Esophagus muscularis mucosa (tissue), 3 donors: ENCODE results near the gene FBXO31.
A peak's percentile ranks its signal among the peaks of the same experiment; 100 is the strongest.

Source experiments
- CTCF ChIP-seq, 3 experiments: fragments of 200-600 bp in 2 of 3; fragments of 450-650 bp in 1 of 3; sonication (generic) in 2 of 3; IDR thresholded peaks; one replicate each; pipeline ENCODE4 v1.5.1; 2017 to 2019; ENCODE audit warnings: antibody characterized with exemption in 3 of 3, mild to moderate bottlenecking in 2 of 3, moderate library complexity in 1 of 3
- POLR2AphosphoS5 ChIP-seq, 2 donors: sonication (generic); formaldehyde crosslinking; IDR thresholded peaks; one replicate each; pipeline ENCODE4 v1.6.1; 2017; ENCODE audit warnings: antibody characterized with exemption in 2 of 2

DNA sequence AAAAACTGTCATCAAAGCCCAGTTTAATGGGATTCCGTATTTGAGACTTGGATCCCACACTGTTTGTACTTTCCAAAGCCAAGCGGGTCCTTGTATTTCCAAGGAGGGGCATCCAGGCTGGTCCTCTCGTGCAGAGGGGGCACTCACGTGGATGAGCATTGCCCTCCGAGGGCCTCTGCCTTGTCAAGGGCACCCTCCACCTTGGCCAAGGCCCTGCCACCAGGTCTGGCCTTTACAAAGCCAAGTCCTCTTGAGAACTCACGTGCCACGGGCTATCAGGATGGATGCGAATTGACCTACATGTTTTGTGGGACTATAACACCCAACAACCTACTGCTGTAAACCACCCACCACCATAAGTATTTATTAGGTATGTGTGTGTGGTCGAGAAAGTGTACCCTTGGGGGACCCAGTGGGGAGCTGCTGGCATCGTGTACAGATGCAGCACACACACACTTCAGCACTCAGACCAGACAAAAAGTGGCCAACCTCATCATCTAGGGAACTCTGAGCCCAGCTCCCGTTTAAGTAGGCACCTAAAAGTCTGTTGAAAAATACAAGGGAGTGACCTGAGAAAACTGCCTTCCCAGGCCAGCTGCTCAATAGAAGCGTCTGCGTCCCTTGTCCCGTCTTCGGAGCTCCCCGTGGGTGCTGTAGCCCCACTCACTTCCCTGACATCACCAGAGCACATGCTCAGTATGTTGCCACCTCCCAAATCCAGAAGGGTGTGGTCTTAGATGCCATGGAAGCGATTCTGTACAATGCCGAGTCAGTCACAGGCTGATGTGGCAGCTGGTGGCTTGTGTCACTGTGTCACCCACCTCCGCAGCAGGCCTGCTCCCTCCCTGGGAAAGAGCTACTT, 21.4 kb upstream of the FBXO31 start:
- no peak for TF ChIP-seq CTCF (IDR thresholded peaks at IDR 0.05)
- TF ChIP-seq POLR2AphosphoS5 (IDR thresholded peaks at IDR 0.05): peak in 1 of 2 donors; percentile 4
